Measurements from ENCODE around the gene CCP110. TPM values are rescaled to one million over a fixed set of nuclear protein-coding genes. Genes with fewer than 3 reads are reported as not detected.

The CCP110 gene
- total and polyA plus RNA-seq, 2 of the 13 experiments (the other 11 are each of a cell fraction or from before 2014, with no cell fraction given) = 10.0 to 11.1 TPM

- peak; percentile 90 for TF ChIP-seq CTCF (CRISPR knock-in tag; IDR thresholded peaks at IDR 0.05)
- TF ChIP-seq LCORL (IDR thresholded peaks at IDR 0.05) = no peak
- TF ChIP-seq LCORL (CRISPR knock-in tag; IDR thresholded peaks at IDR 0.05) = peak; percentile 85
- no peak; the same call in 1 of the 2 replicates for TF ChIP-seq ZNF878 (CRISPR knock-in tag; IDR thresholded peaks at IDR 0.05)
- 0 out of 2 replicates have a peak, but pooled peaks have one; percentile 49 for TF ChIP-seq PRDM15 (CRISPR knock-in tag; IDR thresholded peaks at IDR 0.05)
- TF ChIP-seq HHEX (CRISPR knock-in tag; IDR thresholded peaks at IDR 0.05) = no peak
- peak; percentile 90 for TF ChIP-seq TFDP2 (CRISPR knock-in tag; IDR thresholded peaks at IDR 0.05)
- TF ChIP-seq RCOR2 (CRISPR knock-in tag; IDR thresholded peaks at IDR 0.05) = no peak
- TF ChIP-seq, protein P1, sequence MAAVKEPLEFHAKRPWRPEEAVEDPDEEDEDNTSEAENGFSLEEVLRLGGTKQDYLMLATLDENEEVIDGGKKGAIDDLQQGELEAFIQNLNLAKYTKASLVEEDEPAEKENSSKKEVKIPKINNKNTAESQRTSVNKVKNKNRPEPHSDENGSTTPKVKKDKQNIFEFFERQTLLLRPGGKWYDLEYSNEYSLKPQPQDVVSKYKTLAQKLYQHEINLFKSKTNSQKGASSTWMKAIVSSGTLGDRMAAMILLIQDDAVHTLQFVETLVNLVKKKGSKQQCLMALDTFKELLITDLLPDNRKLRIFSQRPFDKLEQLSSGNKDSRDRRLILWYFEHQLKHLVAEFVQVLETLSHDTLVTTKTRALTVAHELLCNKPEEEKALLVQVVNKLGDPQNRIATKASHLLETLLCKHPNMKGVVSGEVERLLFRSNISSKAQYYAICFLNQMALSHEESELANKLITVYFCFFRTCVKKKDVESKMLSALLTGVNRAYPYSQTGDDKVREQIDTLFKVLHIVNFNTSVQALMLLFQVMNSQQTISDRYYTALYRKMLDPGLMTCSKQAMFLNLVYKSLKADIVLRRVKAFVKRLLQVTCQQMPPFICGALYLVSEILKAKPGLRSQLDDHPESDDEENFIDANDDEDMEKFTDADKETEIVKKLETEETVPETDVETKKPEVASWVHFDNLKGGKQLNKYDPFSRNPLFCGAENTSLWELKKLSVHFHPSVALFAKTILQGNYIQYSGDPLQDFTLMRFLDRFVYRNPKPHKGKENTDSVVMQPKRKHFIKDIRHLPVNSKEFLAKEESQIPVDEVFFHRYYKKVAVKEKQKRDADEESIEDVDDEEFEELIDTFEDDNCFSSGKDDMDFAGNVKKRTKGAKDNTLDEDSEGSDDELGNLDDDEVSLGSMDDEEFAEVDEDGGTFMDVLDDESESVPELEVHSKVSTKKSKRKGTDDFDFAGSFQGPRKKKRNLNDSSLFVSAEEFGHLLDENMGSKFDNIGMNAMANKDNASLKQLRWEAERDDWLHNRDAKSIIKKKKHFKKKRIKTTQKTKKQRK (IDR thresholded peaks at IDR 0.05; ENCODE audit: low read length) = no peak
- peak; percentile 75; the same call in 1 of the 2 replicates for TF ChIP-seq ZNF670 (CRISPR knock-in tag; IDR thresholded peaks at IDR 0.05; ENCODE audit: borderline replicate concordance)
- TF ChIP-seq SNAPC2 (CRISPR knock-in tag; IDR thresholded peaks at IDR 0.05) = peak; percentile 91; the same call in 1 of the 2 replicates
- TF ChIP-seq, protein P2, sequence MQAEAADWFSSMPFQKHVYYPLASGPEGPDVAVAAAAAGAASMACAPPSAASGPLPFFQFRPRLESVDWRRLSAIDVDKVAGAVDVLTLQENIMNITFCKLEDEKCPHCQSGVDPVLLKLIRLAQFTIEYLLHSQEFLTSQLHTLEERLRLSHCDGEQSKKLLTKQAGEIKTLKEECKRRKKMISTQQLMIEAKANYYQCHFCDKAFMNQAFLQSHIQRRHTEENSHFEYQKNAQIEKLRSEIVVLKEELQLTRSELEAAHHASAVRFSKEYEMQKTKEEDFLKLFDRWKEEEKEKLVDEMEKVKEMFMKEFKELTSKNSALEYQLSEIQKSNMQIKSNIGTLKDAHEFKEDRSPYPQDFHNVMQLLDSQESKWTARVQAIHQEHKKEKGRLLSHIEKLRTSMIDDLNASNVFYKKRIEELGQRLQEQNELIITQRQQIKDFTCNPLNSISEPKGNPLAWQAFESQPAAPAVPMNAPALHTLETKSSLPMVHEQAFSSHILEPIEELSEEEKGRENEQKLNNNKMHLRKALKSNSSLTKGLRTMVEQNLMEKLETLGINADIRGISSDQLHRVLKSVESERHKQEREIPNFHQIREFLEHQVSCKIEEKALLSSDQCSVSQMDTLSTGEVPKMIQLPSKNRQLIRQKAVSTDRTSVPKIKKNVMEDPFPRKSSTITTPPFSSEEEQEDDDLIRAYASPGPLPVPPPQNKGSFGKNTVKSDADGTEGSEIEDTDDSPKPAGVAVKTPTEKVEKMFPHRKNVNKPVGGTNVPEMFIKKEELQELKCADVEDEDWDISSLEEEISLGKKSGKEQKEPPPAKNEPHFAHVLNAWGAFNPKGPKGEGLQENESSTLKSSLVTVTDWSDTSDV (CRISPR knock-in tag; IDR thresholded peaks at IDR 0.05) = peak; percentile 84; the same call in 1 of the 2 replicates
Measured at GRCh38 chr16:19555186-19555937, 31.6 kb downstream of the CCP110 start, which contains the start of gene VPS35L (continued).
